ENCODE results near the gene PRR35.

DNA sequence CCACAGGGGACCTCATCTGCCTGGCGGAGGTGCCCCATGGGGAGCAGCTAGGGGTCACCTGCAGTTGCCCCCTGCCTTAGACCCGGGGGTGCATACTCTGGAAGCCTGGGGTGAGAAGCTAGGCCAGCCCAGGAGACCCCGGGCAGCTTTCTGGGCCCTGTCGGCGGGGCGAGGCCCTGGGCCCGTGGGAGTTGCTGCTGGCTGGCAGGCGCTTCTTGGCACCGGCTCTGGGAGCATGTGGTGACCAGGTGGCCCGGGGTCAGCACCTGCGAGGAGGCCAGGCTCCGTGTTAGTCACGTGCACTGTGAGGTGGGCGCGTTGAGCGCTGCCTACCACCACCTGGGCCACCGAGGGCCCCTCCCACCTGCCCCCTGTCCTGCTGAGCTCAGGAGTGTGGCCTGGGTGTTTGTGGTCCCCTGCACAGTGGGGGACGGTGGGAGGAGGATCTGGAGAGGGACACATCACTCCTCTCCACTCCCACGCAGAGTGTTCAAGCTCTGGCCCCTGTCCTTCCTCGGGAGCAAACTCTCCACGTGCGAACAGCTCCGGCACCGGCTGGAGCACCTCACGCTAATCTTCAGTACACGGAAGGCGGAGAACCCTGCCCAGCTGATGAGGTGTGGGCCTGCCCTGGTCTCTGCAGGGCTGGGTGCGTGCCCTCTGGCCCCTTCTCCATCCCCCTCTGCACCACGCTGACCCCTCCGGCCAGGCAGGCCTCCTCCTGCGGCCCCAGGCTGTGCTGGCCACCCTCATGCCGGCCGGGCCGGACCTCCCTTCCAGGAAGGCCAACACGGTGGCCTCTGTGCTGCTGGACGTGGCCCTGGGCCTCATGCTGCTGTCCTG lies 15.4 kb downstream of the PRR35 start:
- TF ChIP-seq, protein P1, sequence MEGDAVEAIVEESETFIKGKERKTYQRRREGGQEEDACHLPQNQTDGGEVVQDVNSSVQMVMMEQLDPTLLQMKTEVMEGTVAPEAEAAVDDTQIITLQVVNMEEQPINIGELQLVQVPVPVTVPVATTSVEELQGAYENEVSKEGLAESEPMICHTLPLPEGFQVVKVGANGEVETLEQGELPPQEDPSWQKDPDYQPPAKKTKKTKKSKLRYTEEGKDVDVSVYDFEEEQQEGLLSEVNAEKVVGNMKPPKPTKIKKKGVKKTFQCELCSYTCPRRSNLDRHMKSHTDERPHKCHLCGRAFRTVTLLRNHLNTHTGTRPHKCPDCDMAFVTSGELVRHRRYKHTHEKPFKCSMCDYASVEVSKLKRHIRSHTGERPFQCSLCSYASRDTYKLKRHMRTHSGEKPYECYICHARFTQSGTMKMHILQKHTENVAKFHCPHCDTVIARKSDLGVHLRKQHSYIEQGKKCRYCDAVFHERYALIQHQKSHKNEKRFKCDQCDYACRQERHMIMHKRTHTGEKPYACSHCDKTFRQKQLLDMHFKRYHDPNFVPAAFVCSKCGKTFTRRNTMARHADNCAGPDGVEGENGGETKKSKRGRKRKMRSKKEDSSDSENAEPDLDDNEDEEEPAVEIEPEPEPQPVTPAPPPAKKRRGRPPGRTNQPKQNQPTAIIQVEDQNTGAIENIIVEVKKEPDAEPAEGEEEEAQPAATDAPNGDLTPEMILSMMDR (IDR thresholded peaks at IDR 0.05): no peak
- no peak for TF ChIP-seq POLR2A (IDR thresholded peaks at IDR 0.05)

All from thyroid gland (tissue), 4 donors.